Aorta (tissue), 5 donors: Measurements from ENCODE around the gene IL17RC. TPM values are rescaled to one million over a fixed set of nuclear protein-coding genes. Genes with fewer than 3 reads are reported as not detected.

Source experiments
- ATAC-seq: fragments of 200-7000 bp; cut with Tn5 transposase; one replicate; pipeline ENCODE4 v1.9.1; 2022; ENCODE audit warnings: moderate library complexity; ENCODE audit not compliant: low FRiP score
- DNase-seq, 2 donors: peaks; one replicate each; pipeline ENCODE4 v3.0.0-alpha.2; 2020
- H3K27ac ChIP-seq, 2 donors: one replicate each; pipeline ENCODE4 v1.5.1; 2013; ENCODE audit warnings: low read length in 2 of 2, mild to moderate bottlenecking in 2 of 2, moderate library complexity in 2 of 2, control low read depth in 1 of 2, inconsistent platforms in 1 of 2, low read depth in 1 of 2
- H3K27me3 ChIP-seq, 2 donors: one replicate each; pipeline ENCODE4 v1.6.1; 2013; ENCODE audit warnings: control low read depth in 1 of 2, low read length in 1 of 2, mild to moderate bottlenecking in 1 of 2, moderate library complexity in 1 of 2; ENCODE audit not compliant: insufficient read depth in 2 of 2, control insufficient read depth in 1 of 2
- H3K36me3 ChIP-seq, 2 donors: one replicate each; pipeline ENCODE4 v1.6.1; 2013; ENCODE audit warnings: control low read depth in 1 of 2, low read length in 1 of 2, mild to moderate bottlenecking in 1 of 2; ENCODE audit not compliant: insufficient read depth in 2 of 2, control insufficient read depth in 1 of 2
- H3K4me1 ChIP-seq, 2 donors: one replicate each; pipeline ENCODE4 v1.6.1; 2013; ENCODE audit warnings: low read length in 2 of 2, control low read depth in 1 of 2, mild to moderate bottlenecking in 1 of 2, moderate library complexity in 1 of 2; ENCODE audit not compliant: insufficient read depth in 2 of 2, control insufficient read depth in 1 of 2
- H3K4me3 ChIP-seq, 2 donors: one replicate each; pipeline ENCODE4 v1.5.1; 2013; ENCODE audit warnings: low read length in 2 of 2, control low read depth in 1 of 2, mild to moderate bottlenecking in 1 of 2
- H3K9me3 ChIP-seq: one replicate; pipeline ENCODE4 v1.6.1; 2013; ENCODE audit warnings: mild to moderate bottlenecking, low read length; ENCODE audit not compliant: control insufficient read depth
- WGBS, 2 donors: extraction: QIAGEN DNeasy Blood & Tissue Kit; methylation state at CpG; one replicate each; pipeline ENCODE4 v1.1.7; 2013; 5-methylcytosine and 5-hydroxymethylcytosine counted together
- intact Hi-C, 2 donors: fragments of 100-400 bp; cut with DNase I; formaldehyde crosslinking; loops; one replicate each; pipeline versions ENCODE4 v1.14.2 to v1.15.0; 2022
- polyA plus RNA-seq, 2 donors: library from polyadenylated mRNA; stranded (reverse); fragments of 200-250 nt; gene quantifications; one replicate each; pipeline ENCODE4 v1.2.3, GENCODE V29; 2013
- total RNA-seq, 2 donors: library from RNA; stranded (reverse); fragmentation: NEBNext Ultra II Directional; extraction: Animal tissue kit (Norgen Biotek cat#: 25700); gene quantifications; one replicate each; pipeline ENCODE4 v1.2.1, GENCODE V29; 2021
- donor health status: healthy with polysubstance abuse.
- donor health status: Bipolar disorder and iron deficiency.
- donor health status: DM: no; HTN: no; CAD: no.
- donor health status: DM: no; HTN: no; CAD: no.
- donor health status: DM: yes; HTN: yes; CAD: no.

The IL17RC gene
- total and polyA plus RNA-seq, 4 donors, result 8.6 to 108 (median 29.7) TPM

DNA sequence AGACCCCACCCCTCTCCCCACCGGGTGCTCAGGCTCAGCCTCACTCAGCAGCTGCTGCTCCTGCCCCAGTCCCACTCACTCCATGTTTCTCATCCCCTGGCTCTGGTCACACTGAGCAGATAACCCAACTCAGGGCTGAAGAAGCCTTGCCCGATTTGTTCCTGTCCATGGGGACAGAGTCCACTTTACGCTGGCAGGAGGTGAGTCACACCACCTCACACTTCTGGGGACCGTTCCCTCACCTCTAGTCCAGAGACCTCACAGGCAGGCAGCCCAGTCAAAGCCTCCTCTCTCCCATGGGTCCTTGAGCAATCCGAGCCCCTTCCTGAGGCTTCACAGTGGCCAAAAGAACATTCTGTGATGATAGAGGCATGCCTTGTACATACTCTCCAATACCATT, 38.2 kb upstream of the IL17RC start:
- Histone ChIP-seq H3K36me3 (no peaks in the 10 kb centered on the region), H3K9me3 (no peaks in the 10 kb centered on the region), H3K27ac (no peak overlapping the region), H3K4me1 (no peaks in the 10 kb centered on the region), H3K27me3 (no peaks in the 10 kb centered on the region), H3K4me3 (no peak overlapping the region)
- intact Hi-C loops, result no loop called here
- DNase-seq, result peak in 1 of 2 donors; percentile 55
- ATAC-seq, result no peak
- WGBS, 2 donors, result 74% methylated on average over 5 of the region's 5 CpGs

DNA sequence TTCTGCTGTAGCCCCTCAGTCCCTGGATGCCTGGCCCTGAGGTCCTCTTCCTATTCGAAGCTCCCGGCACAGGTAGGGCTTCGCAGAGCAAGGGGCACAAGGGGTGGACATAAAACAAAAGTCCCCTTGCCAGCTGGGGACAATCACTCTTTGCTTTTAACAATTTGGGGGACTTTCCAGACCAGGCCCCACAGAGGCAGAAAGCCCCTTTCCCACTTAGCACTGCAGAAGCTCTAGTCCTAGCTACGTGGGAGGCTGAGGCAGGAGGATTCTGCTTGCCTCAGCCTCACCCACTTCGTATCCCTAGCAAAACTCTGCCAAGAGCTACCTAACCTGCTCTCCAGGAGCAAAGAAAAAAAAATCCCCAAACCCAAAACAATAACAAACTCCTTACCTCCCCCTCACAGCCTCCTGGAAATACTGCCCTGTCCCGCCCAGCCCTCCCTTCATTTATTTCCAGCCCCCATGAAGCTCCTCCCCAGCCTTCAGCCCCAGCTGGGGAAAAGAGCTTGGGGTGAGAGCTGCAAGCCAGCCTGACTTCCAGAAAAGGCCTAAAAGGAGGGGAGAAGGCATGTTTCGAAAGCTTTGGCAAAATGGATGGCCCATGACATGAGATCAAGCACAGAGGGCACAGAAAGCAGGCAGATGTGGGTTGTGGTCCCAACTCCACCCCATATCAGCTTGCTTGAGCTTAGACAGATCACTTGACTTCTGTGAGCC, 36.9 kb upstream of the IL17RC start, which contains the start of gene CIDEC:
Gene CIDEC, minus strand, starts transcription at position 424 of the 720 bp plus-strand sequence. CDS start 1,767 bp downstream, outside the sequence.
- WGBS, 2 donors, result 87 to 88% methylated on average over 7 of the region's 7 CpGs
- H3K27ac ChIP-seq, result no peak within 1 kb of the TSS
- H3K9me3 ChIP-seq, result no peaks in the 10 kb centered on the region
- intact Hi-C loops, result no loop called here
- H3K27me3 ChIP-seq, result no peaks in the 10 kb centered on the region
- no peaks in the 10 kb centered on the region for H3K4me1 ChIP-seq
- ATAC-seq (no peak), DNase-seq (peak in 1 of 2 donors; percentile 27)
- H3K36me3 ChIP-seq, result no peaks in the 10 kb centered on the region
- no peak within 1 kb of the TSS for H3K4me3 ChIP-seq

DNA sequence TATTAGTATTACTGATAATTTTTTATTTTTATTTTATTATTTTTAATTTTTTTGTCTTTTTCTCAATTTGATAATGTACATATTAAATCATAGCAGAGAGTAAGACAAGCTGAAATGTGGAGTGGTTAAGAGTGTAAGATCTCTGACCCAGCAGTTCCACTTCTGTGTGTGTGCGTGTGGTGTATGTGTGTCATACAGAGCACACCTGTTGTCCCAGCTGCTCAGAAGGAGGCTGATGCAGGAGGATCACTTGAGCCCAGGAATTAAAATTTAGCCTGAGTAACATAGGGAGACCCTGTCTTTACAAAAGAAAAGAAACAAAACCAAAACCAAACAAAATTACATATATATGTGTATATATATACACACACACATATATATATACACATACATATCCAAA, 35.5 kb upstream of the IL17RC start:
- Histone ChIP-seq H3K36me3 (no peaks in the 10 kb centered on the region), H3K27me3 (no peaks in the 10 kb centered on the region), H3K4me3 (no peak overlapping the region), H3K9me3 (no peaks in the 10 kb centered on the region), H3K27ac (no peak overlapping the region), H3K4me1 (no peaks in the 10 kb centered on the region)
- ATAC-seq (no peak), DNase-seq (peak in 1 of 2 donors; percentile 6)
- intact Hi-C loops, result no loop called here
- 91 to 93% methylated on average over 1 of the region's 1 CpG for WGBS, 2 donors

DNA sequence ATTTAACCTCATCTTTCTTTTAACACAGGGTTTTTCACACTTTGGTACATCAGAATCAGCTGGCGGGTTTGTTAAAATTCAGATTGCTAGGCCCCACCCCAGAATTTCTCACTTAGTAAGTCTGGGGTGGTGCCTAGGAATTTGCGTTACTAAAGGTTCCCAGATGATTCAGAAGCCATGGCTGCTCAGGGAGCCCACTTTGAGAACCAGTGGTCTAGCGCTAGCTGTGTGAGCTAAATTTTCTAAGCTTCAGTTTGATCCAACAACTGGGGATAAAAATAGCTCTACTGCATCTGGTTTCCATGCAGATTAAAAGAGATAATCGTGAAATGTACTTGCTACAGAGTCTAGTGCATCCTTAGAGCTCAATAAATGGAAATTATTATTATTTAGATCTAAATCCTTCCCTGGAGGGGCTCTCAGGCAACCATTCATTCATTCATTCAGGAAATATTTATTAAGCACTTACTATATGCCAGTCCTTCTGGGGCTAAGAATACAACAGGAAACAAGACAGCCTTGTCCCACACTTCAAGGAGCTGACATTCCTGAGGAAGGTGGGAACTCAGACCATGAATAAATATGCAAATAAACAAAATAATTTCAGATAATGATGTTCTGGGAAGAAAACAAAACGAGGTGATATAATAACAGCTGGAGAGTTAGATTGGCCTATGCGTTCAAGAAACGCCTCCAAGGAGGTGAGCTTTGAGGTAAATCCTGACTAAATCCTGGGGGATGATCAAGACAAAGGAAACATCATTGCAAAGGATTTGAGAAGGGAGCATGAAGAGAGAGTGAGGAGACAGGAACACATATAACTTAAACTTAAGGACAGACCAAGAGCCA, 33.0 kb upstream of the IL17RC start:
- no peaks in the 10 kb centered on the region for H3K4me1 ChIP-seq
- DNase-seq (no peak), ATAC-seq (no peak)
- intact Hi-C loops, result no loop called here
- no peaks in the 10 kb centered on the region for H3K9me3 ChIP-seq
- no peaks in the 10 kb centered on the region for H3K36me3 ChIP-seq
- WGBS, 2 donors, result 67 to 68% methylated on average over 7 of the region's 7 CpGs
- no peaks in the 10 kb centered on the region for H3K27me3 ChIP-seq
- H3K27ac ChIP-seq, result no peak overlapping the region
- no peak overlapping the region for H3K4me3 ChIP-seq

DNA sequence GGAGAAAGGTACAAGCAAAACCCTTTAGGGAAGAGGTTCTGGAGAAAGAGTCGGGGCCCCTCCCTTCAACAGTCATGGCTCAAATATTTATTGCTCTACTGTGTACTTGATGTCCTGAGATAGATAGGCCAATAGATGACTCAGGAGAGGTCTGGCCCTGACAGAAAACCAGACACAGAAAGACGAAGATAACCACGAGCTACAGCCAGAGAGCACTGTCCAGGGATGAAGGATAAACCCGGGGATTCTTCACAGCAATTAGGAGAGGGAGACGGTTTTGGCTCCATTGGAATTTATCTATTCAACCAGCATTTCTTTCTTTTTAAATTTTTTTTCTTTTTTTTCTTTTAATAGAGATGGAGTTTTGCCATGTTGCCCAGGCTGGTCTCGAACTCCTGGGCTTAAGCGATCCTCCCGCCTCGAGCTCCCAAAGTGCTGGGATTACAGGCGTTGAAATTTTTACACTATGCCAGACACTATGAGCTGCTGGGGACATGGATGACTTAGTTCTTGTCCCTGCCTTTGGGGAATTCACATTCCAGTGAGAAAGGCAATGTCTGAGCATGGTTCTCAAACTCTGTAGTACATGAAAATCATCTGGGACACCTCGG, 32.2 kb upstream of the IL17RC start:
- no peaks in the 10 kb centered on the region for H3K36me3 ChIP-seq
- no peak overlapping the region for H3K4me3 ChIP-seq
- no peaks in the 10 kb centered on the region for H3K27me3 ChIP-seq
- intact Hi-C loops, result no loop called here
- 80 to 82% methylated on average over 11 of the region's 11 CpGs for WGBS, 2 donors
- no peak for DNase-seq
- ATAC-seq, result no peak
- no peak overlapping the region for H3K27ac ChIP-seq
- H3K9me3 ChIP-seq, result no peaks in the 10 kb centered on the region
- H3K4me1 ChIP-seq, result no peaks in the 10 kb centered on the region

DNA sequence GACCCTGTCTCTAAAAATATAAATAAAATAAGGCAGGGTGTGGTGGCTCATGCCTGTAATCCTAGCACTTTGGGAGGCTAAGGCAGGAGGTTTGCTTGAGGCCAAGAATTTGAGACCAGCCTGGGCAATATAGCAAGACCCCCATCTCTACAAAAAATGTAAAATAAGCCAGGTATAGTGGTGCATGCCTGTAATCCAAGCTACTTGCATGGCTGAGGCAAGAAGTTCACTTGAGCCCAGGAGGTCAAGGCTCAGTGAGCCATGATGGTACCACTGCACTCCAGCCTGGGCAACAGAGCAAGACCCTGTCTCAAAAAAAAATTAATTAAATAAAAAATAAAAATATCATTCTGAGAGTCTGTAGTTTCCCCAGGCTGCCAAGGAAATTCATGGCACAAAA, 30.6 kb upstream of the IL17RC start:
- H3K9me3 ChIP-seq, result no peaks in the 10 kb centered on the region
- intact Hi-C loops, result no loop called here
- no peak overlapping the region for H3K4me3 ChIP-seq
- DNase-seq (no peak), ATAC-seq (no peak)
- H3K27ac ChIP-seq, result no peak overlapping the region
- no peaks in the 10 kb centered on the region for H3K27me3 ChIP-seq
- H3K36me3 ChIP-seq, result no peaks in the 10 kb centered on the region
- no peaks in the 10 kb centered on the region for H3K4me1 ChIP-seq

DNA sequence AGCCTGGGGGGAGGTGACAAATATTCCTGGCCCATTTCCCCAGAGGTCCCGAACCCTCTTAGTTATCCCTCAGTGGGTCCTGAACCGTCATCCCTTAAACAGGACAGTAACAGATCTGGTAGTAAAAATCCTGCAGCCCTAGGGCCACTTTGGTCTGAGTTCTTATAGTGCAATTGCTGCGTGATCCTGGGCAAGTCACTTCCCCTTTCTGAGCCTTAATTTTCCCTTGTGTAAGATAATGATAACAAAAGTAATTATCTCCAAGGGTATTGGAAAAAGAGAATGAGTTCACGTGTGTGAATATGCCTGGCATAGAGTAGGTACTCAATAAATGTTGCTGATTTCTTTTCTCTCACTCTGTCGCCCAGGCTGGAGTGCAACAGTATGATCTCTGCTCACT, 29.4 kb upstream of the IL17RC start:
- H3K27me3 ChIP-seq, result no peaks in the 10 kb centered on the region
- DNase-seq (no peak), ATAC-seq (no peak)
- H3K27ac ChIP-seq, result no peak overlapping the region
- no peak overlapping the region for H3K4me3 ChIP-seq
- H3K36me3 ChIP-seq, result no peaks in the 10 kb centered on the region
- WGBS, 2 donors, result 88 to 89% methylated on average over 5 of the region's 5 CpGs
- H3K4me1 ChIP-seq, result peaks cover 0 to 4% of the 10 kb centered on the region in 2 donors
- intact Hi-C loops, result no loop called here
- no peaks in the 10 kb centered on the region for H3K9me3 ChIP-seq

DNA sequence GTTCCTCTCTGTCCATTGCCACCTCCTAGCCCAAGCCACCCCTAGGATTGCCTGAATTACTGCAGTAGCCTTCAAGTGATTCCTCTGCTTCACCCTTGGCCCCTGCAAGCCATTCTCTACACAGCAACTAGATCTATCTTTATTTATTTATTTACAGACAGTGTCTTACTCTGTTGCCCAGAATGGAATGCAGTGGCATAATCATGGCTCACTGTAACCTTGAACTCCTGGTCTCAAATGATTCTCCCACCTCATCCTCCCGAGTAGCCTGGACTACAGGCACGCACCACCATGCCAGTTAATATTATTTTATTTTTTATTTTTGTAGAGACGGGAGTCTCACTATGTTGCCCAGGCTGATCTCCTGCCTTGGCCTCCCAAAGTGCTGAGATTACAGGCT, 28.4 kb upstream of the IL17RC start:
- peaks cover 0 to 4% of the 10 kb centered on the region in 2 donors for H3K4me1 ChIP-seq
- H3K36me3 ChIP-seq, result peaks cover 0 to 6% of the 10 kb centered on the region in 2 donors
- H3K27me3 ChIP-seq, result no peaks in the 10 kb centered on the region
- no peak overlapping the region for H3K4me3 ChIP-seq
- ATAC-seq, result no peak
- WGBS, 2 donors, result 86% methylated on average over 3 of the region's 3 CpGs
- DNase-seq, result peak in 1 of 2 donors; percentile 9
- intact Hi-C loops, result no loop called here
- H3K9me3 ChIP-seq, result no peaks in the 10 kb centered on the region
- H3K27ac ChIP-seq, result no peak overlapping the region
